Left hindlimb (tissue), 1 donor: ENCODE data around the gene LRMDA.

Experiments used
- DNase-seq: peaks from one replicate; pipeline ENCODE4 v3.0.0-alpha.2; 2018

LRMDA gene

GRCh38 chr10:76432016-76433012, 1000.9 kb downstream of the LRMDA start:
- DNase-seq, result no peak

GRCh38 chr10:76433161-76434005, 1002.0 kb downstream of the LRMDA start:
- DNase-seq, result no peak

DNA sequence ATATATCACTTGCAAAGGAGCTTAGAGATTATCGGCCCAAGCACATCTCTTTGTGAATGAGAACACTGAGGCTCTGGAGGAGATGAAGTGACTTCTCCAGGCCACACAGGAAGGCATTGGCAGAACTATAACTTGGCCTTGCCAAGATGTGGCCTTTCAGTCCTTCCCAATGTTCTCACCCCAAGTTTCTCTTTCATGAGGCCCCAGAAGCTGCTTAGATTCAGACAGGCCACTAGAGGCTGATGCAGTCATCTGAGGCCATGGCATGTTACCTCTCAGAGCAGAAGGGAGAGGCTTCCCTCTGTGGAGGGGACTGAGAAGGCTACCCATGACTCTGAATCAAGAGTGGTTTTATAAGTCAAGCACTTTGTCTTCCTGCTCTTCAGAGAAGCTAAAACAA, 1003.7 kb downstream of the LRMDA start:
- DNase-seq, result no peak

- DNase-seq, result no peak
Measured at GRCh38 chr10:76436401-76436811, 1005.0 kb downstream of the LRMDA start.

DNA sequence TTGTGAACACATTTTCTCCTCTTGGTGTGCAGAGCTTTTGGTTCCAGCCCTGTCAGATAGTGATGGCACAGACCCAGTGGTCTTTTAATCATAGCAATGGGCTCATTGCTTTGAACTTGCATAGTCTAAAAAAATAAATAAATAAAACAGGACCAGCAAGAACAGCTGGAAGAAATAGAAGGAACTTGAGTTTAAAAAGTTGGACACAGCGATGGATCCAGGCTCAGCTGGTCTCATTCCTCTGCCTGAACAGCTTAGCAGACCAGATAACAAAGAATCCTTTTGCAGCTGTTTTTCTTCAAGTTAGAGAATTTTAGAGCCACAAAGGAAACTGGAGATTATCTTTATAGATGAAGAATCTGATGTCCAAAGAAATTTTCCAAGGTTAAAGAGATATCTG, 1005.6 kb downstream of the LRMDA start:
- no peak for DNase-seq

GRCh38 chr10:76440426-76440825, 1009.0 kb downstream of the LRMDA start:
- DNase-seq, result no peak

- DNase-seq, result no peak
Measured at GRCh38 chr10:76442113-76442512, 1010.7 kb downstream of the LRMDA start.

DNA sequence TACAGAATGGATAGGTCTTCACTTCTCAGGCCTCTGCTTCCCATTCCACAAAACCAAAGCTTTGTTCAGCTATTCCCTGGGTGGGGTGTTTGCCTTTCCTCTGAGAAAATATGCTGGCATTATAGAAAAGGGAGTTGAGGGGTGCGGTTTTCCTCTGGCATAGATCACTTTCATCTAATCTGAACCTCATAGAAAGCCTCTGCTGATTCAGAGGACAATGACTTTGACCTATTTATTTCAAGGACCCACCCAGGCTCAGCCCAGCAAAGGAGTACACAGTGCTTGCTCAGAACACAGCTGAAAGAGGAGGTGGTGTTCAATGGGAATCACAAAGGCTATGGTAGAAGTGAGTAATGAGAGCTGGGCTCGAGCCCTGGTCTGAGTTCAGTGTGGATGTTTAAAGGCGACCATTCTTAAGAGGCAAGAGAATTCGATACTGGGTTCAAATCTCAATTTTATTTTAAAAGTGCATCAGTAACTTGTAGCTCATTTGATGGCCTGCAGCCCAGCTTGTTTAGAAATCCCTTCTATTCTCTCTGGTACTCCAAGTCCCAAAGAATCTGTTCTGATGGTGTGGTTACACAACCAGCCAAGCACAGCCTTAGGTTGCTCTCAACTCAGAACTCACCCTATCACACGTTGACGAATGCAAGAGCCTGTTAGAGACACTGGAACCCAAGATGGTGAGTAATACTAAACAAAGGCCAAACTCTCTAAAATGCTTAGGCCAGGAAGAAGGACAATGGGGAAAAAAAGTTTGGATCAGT, 1012.8 kb downstream of the LRMDA start:
- DNase-seq, result no peak

DNA sequence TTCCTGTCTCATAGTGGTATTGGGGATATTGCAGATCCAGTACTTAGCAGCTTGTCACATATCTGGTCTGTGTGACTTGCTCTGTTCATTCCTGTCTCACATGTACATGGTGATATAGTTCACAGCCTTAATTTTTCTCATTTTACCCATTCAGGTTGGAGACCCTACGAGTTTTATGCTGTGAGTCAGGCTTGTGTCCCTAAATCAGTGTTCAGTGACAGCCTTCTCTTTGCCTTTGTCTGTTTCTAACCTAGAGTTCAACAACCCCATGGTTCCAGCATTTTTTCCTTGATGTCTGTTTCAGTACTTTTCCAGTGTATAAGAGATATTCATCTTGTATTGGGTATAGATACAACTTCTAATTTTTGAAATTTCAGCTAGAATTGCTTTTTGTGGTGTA, 1016.2 kb downstream of the LRMDA start:
- DNase-seq, result no peak

- DNase-seq, result no peak
Measured at GRCh38 chr10:76451911-76452310, 1020.5 kb downstream of the LRMDA start.

GRCh38 chr10:76453332-76453731, 1021.9 kb downstream of the LRMDA start:
- no peak for DNase-seq

DNA sequence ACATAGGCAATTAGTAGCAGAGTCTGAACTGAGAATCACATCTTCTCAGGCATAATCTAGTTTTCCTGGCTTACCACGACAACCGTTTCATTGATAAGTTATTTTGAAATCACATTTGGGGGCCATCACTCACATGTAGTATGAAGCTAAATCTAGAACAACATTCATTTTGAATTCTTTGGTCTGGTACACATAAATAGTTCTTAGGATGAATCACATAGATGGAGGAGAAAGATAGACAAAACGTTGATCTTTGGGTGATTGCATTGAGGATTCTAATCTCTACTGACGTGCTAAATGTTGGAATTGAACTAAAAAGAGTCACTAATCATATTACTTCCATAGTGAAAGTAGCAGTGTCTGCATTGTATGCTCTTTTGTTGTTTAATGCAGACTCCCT, 1022.6 kb downstream of the LRMDA start:
- DNase-seq, result no peak

DNA sequence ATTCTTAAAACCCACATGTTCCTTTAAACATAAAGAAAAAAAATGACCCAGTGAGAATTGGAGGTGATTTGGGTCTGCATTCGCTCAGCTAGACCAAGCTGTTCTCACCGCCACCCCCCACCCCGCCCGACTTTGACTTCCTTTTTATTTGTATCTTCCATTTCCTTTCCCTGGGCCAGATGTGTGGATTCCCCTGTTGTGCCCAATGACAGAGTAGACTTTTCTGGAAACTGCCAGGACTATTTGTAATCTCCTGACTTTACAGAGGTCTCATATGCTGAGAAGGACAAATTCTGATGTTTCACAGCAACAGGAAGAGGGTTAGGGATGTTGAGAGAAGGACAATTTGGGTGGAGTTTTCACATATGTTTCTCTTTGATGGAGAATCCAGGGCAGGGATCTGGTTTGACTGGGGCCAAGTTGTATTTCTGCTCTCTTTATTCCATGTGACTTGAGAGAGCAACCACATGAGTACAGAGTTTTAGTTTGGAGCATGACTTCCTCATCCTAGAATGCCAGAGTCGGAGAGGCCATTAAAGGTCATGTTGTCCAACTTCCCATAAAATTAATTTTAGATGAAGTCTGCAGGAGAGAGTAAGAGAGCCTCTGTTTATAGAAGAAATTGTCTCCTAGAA, 1023.2 kb downstream of the LRMDA start:
- DNase-seq, result no peak

GRCh38 chr10:76456197-76456596, 1024.8 kb downstream of the LRMDA start:
- DNase-seq, result no peak

GRCh38 chr10:76459016-76459730, 1027.7 kb downstream of the LRMDA start:
- no peak for DNase-seq

DNA sequence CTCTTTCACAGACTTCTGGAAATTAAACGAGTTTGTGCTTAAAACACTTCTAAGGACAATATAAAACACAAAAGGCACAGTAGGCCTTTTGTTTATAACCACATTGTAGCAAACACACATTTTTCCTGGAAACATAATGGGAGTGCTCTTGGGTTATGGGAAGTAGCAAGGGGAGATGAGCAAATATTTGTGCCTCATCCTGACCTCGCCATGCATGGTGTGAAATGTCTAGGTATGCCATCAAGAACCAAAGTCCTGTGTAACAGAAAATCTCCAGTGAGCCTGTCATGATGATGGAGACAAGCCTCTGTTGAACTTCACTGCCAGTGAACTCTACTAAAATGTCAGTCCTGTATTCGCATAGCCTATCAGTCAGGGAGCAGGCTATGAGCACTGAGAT, 1029.6 kb downstream of the LRMDA start:
- no peak for DNase-seq

GRCh38 chr10:76463111-76463510, 1031.7 kb downstream of the LRMDA start:
- no peak for DNase-seq

- no peak for DNase-seq
Measured at GRCh38 chr10:76466836-76467503, 1035.5 kb downstream of the LRMDA start.

DNA sequence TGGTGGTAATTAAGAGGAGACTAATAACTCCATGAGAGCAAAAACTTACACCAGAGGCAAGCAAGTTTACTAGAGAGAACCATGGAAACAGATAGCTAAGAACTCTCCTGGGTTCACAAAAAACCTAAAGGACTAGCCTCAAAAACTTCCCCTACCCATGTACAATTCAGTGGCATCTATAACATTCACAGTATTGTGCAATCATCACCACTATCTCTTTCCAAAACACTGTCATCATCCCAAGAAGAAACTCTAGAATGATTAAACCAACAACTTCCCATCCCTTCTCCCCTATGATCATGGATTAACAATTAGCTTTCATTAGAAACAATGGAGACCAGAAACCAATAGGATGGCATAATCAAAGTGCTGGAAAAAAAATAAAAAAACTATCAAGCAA, 1038.3 kb downstream of the LRMDA start:
- no peak for DNase-seq

DNA sequence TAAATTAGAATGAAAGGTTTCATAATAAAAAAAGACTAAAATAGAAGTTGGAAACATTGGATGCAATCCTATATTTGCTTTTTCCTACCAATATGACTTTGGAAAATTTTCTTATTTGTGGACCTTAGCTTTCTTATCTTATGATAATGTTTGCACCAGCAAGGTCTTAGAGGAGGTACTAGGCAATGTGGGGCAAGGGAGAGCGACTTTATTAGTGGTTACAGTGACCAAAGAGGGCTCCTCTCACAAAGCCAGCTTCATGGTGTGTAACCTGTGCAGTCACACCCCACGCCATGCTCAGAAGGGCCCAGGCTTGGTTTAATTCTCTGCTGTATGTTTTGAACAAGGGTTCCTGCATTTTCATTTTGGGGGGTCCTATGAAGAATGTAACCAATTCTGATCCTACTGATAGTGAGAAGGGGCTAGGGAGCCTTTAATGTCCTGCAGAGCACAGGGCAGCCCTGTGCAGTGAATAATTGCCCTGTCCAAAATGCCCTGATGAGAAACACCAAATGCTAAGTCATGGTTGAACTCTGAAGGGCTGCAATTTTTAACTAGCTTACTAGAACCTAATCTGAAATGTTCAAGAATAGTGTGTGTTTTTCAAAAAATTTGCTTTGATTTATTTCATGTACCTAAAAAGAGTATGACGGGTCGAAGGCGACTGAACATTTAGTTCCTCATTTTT, 1047.8 kb downstream of the LRMDA start:
- DNase-seq, result no peak

DNA sequence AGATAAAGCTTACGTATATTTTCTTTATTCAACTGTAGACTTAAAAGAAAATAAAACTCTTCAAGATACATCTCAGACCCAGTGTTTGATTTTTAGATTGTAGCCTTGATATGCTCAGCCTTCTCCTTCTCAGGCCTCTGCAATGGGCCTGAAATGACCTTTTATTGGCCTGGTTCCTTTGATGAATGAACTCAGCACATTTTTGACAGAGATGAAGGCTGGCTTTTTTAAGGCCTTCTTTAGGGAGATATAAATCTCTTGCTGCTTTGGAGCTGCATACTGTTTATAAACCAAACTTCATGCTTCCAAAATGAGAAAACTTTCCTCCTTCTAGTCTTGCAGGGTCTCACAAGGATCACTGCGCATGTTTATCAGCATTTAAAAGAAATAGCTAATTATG, 1049.8 kb downstream of the LRMDA start:
- DNase-seq, result no peak
